ENCODE measurements around the gene C8A. TPM values are rescaled to one million over a fixed set of nuclear protein-coding genes. Genes with fewer than 3 reads are reported as not detected.

Gene C8A
- total and polyA plus RNA-seq, 2 of the 8 experiments (the other 6 are each of a cell fraction or from before 2014, with no cell fraction given) = not detected

GRCh38 chr1:56844545-56845136, 10.0 kb upstream of the C8A start (continued):
- TF ChIP-seq, protein P1, sequence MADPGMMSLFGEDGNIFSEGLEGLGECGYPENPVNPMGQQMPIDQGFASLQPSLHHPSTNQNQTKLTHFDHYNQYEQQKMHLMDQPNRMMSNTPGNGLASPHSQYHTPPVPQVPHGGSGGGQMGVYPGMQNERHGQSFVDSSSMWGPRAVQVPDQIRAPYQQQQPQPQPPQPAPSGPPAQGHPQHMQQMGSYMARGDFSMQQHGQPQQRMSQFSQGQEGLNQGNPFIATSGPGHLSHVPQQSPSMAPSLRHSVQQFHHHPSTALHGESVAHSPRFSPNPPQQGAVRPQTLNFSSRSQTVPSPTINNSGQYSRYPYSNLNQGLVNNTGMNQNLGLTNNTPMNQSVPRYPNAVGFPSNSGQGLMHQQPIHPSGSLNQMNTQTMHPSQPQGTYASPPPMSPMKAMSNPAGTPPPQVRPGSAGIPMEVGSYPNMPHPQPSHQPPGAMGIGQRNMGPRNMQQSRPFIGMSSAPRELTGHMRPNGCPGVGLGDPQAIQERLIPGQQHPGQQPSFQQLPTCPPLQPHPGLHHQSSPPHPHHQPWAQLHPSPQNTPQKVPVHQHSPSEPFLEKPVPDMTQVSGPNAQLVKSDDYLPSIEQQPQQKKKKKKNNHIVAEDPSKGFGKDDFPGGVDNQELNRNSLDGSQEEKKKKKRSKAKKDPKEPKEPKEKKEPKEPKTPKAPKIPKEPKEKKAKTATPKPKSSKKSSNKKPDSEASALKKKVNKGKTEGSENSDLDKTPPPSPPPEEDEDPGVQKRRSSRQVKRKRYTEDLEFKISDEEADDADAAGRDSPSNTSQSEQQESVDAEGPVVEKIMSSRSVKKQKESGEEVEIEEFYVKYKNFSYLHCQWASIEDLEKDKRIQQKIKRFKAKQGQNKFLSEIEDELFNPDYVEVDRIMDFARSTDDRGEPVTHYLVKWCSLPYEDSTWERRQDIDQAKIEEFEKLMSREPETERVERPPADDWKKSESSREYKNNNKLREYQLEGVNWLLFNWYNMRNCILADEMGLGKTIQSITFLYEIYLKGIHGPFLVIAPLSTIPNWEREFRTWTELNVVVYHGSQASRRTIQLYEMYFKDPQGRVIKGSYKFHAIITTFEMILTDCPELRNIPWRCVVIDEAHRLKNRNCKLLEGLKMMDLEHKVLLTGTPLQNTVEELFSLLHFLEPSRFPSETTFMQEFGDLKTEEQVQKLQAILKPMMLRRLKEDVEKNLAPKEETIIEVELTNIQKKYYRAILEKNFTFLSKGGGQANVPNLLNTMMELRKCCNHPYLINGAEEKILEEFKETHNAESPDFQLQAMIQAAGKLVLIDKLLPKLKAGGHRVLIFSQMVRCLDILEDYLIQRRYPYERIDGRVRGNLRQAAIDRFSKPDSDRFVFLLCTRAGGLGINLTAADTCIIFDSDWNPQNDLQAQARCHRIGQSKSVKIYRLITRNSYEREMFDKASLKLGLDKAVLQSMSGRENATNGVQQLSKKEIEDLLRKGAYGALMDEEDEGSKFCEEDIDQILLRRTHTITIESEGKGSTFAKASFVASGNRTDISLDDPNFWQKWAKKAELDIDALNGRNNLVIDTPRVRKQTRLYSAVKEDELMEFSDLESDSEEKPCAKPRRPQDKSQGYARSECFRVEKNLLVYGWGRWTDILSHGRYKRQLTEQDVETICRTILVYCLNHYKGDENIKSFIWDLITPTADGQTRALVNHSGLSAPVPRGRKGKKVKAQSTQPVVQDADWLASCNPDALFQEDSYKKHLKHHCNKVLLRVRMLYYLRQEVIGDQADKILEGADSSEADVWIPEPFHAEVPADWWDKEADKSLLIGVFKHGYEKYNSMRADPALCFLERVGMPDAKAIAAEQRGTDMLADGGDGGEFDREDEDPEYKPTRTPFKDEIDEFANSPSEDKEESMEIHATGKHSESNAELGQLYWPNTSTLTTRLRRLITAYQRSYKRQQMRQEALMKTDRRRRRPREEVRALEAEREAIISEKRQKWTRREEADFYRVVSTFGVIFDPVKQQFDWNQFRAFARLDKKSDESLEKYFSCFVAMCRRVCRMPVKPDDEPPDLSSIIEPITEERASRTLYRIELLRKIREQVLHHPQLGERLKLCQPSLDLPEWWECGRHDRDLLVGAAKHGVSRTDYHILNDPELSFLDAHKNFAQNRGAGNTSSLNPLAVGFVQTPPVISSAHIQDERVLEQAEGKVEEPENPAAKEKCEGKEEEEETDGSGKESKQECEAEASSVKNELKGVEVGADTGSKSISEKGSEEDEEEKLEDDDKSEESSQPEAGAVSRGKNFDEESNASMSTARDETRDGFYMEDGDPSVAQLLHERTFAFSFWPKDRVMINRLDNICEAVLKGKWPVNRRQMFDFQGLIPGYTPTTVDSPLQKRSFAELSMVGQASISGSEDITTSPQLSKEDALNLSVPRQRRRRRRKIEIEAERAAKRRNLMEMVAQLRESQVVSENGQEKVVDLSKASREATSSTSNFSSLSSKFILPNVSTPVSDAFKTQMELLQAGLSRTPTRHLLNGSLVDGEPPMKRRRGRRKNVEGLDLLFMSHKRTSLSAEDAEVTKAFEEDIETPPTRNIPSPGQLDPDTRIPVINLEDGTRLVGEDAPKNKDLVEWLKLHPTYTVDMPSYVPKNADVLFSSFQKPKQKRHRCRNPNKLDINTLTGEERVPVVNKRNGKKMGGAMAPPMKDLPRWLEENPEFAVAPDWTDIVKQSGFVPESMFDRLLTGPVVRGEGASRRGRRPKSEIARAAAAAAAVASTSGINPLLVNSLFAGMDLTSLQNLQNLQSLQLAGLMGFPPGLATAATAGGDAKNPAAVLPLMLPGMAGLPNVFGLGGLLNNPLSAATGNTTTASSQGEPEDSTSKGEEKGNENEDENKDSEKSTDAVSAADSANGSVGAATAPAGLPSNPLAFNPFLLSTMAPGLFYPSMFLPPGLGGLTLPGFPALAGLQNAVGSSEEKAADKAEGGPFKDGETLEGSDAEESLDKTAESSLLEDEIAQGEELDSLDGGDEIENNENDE (IDR thresholded peaks at IDR 0.05; ENCODE audit: insufficient replicate concordance, low read length) = no peak
- TF ChIP-seq NANOG (IDR thresholded peaks at IDR 0.05; ENCODE audit: insufficient read depth, low read depth, low read length, poor library complexity, severe bottlenecking) (no peak), USF2 (IDR thresholded peaks at IDR 0.05; ENCODE audit: low read length) (no peak), JUN (IDR thresholded peaks at IDR 0.05; ENCODE audit: low read depth, low read length) (no peak), RAD21 (IDR thresholded peaks at IDR 0.05 in 1 of 2, conservative IDR thresholded peaks at IDR 0.05 in 1 of 2; ENCODE audit: low read depth in 2 of 2, low read length in 2 of 2) (no peak), RXRA (IDR thresholded peaks at IDR 0.05; ENCODE audit: insufficient read depth, low read depth, low read length) (no peak), YY1 (IDR thresholded peaks at IDR 0.05; ENCODE audit: low read depth, low read length) (no peak)
- TF ChIP-seq, protein P2, sequence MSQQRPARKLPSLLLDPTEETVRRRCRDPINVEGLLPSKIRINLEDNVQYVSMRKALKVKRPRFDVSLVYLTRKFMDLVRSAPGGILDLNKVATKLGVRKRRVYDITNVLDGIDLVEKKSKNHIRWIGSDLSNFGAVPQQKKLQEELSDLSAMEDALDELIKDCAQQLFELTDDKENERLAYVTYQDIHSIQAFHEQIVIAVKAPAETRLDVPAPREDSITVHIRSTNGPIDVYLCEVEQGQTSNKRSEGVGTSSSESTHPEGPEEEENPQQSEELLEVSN (IDR thresholded peaks at IDR 0.05) = no peak

Data from H1 (cell line).